K562 (cell line): ENCODE results near the gene TRIM45.

Experiments used
- MYNN ChIP-seq, 2 experiments: sonication (generic); formaldehyde crosslinking in 1 of 2; IDR thresholded peaks; 2 replicates each; pipeline versions ENCODE4 v1.5.0 to v1.6.1; 2016 to 2020; ENCODE audit warnings: antibody characterized with exemption in 1 of 2, missing genetic modification reagents in 1 of 2
- POLR2A ChIP-seq: fragments of 450-650 bp; conservative IDR thresholded peaks from 2 replicates; pipeline ENCODE4 v1.6.1; 2016
- SIRT6 ChIP-seq: IDR thresholded peaks from one replicate; pipeline ENCODE4 v1.6.1; 2012; ENCODE audit warnings: low read depth, mild to moderate bottlenecking, control low read depth, inconsistent platforms, low read length, moderate library complexity
- SP2 ChIP-seq: IDR thresholded peaks from 2 replicates; pipeline ENCODE4 v1.6.1; 2011; ENCODE audit warnings: mild to moderate bottlenecking, low read depth, low read length, moderate library complexity; ENCODE audit not compliant: poor library complexity, severe bottlenecking; ENCODE audit errors: extremely low read depth
- TGIF2 ChIP-seq: sonication (generic); formaldehyde crosslinking; IDR thresholded peaks from 2 replicates; pipeline ENCODE4 v1.8.1; 2022; ENCODE audit warnings: mild to moderate bottlenecking, missing genetic modification reagents, moderate library complexity
- XRCC4 ChIP-seq: IDR thresholded peaks from one replicate; pipeline ENCODE4 v1.6.1; 2011; ENCODE audit not compliant: insufficient read depth, insufficient read length; ENCODE audit errors: extremely low read depth
- TF ChIP-seq, protein P1 (sequence below): fragments of 450-650 bp; formaldehyde crosslinking; IDR thresholded peaks from 2 replicates; pipeline ENCODE4 v1.4.0; 2022; ENCODE audit warnings: mild to moderate bottlenecking, moderate library complexity
- TF ChIP-seq, protein P2 (sequence below), 2 experiments: fragments of 450-650 bp; formaldehyde crosslinking in 1 of 2; IDR thresholded peaks; 2 replicates each; pipeline versions ENCODE4 v1.4.0 to v1.6.1; 2014 to 2020; ENCODE audit warnings: mild to moderate bottlenecking in 2 of 2, borderline replicate concordance in 1 of 2, low read depth in 1 of 2
- TF ChIP-seq, protein P3 (sequence below), 3 experiments: IDR thresholded peaks in 2 of 3; conservative IDR thresholded peaks in 1 of 3; 2 replicates each; pipeline ENCODE4 v1.5.1; 2011 to 2012; ENCODE audit warnings: low read length in 3 of 3, mild to moderate bottlenecking in 3 of 3, control low read depth in 2 of 3, improper control_type of control experiment in 1 of 3, inconsistent platforms in 1 of 3, low read depth in 1 of 3, mixed read lengths in 1 of 3, moderate library complexity in 1 of 3; ENCODE audit not compliant: insufficient read depth in 2 of 3
- TF ChIP-seq, protein P4 (sequence below): fragments of 450-650 bp; IDR thresholded peaks from 2 replicates; pipeline ENCODE4 v1.6.1; 2016; ENCODE audit warnings: low read depth, mild to moderate bottlenecking, moderate library complexity
- TF ChIP-seq, protein P5 (sequence below): fragments of 250-450 bp; sonication (Bioruptor Pico); IDR thresholded peaks from 2 replicates; pipeline ENCODE4 v1.5.0; 2021

DNA sequence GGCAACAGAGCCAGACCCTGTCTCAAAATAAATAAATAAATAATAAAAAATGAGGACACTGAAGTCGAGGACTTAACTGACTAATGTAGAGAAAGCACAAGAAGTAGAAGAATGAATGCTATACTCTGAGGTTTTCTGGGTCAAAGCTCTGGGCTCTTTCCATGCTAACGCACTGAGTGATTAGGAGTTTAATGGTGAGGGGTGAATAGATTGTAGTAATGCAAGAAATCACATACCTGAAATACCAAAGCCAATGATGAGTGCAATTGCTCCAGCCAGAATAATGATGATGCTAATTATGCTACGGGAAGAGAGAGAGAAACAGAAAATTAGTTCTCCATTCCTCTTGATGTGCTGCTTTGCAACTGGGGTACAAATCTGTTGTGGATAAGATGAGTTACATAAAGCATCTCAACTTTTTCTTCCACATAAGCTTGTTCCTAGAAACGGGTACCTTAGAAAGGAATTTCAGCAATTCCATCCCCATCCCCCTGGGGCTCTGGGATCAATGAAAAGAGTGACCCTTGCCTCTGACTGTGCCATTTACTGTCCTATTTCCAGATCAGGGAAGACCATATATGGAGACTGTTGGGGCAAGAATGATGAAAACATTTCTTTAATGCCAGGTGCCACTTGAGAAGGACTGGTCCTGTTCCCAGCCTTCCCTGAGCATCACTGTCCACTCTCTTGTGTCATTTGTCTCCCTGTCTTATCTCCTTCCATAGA lies 48.5 kb upstream of the TRIM45 start:
- TF ChIP-seq, protein P1, sequence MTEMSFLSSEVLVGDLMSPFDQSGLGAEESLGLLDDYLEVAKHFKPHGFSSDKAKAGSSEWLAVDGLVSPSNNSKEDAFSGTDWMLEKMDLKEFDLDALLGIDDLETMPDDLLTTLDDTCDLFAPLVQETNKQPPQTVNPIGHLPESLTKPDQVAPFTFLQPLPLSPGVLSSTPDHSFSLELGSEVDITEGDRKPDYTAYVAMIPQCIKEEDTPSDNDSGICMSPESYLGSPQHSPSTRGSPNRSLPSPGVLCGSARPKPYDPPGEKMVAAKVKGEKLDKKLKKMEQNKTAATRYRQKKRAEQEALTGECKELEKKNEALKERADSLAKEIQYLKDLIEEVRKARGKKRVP (CRISPR knock-in tag) = no peak
- TF ChIP-seq, protein P2, sequence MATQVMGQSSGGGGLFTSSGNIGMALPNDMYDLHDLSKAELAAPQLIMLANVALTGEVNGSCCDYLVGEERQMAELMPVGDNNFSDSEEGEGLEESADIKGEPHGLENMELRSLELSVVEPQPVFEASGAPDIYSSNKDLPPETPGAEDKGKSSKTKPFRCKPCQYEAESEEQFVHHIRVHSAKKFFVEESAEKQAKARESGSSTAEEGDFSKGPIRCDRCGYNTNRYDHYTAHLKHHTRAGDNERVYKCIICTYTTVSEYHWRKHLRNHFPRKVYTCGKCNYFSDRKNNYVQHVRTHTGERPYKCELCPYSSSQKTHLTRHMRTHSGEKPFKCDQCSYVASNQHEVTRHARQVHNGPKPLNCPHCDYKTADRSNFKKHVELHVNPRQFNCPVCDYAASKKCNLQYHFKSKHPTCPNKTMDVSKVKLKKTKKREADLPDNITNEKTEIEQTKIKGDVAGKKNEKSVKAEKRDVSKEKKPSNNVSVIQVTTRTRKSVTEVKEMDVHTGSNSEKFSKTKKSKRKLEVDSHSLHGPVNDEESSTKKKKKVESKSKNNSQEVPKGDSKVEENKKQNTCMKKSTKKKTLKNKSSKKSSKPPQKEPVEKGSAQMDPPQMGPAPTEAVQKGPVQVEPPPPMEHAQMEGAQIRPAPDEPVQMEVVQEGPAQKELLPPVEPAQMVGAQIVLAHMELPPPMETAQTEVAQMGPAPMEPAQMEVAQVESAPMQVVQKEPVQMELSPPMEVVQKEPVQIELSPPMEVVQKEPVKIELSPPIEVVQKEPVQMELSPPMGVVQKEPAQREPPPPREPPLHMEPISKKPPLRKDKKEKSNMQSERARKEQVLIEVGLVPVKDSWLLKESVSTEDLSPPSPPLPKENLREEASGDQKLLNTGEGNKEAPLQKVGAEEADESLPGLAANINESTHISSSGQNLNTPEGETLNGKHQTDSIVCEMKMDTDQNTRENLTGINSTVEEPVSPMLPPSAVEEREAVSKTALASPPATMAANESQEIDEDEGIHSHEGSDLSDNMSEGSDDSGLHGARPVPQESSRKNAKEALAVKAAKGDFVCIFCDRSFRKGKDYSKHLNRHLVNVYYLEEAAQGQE (IDR thresholded peaks at IDR 0.05; ENCODE audit: borderline replicate concordance) = no peak
- TF ChIP-seq, protein P2 (CRISPR knock-in tag; IDR thresholded peaks at IDR 0.05; ENCODE audit: low read depth) = no peak
- TF ChIP-seq, protein P3, sequence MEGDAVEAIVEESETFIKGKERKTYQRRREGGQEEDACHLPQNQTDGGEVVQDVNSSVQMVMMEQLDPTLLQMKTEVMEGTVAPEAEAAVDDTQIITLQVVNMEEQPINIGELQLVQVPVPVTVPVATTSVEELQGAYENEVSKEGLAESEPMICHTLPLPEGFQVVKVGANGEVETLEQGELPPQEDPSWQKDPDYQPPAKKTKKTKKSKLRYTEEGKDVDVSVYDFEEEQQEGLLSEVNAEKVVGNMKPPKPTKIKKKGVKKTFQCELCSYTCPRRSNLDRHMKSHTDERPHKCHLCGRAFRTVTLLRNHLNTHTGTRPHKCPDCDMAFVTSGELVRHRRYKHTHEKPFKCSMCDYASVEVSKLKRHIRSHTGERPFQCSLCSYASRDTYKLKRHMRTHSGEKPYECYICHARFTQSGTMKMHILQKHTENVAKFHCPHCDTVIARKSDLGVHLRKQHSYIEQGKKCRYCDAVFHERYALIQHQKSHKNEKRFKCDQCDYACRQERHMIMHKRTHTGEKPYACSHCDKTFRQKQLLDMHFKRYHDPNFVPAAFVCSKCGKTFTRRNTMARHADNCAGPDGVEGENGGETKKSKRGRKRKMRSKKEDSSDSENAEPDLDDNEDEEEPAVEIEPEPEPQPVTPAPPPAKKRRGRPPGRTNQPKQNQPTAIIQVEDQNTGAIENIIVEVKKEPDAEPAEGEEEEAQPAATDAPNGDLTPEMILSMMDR (IDR thresholded peaks at IDR 0.05 in 2 of 3, conservative IDR thresholded peaks at IDR 0.05 in 1 of 3; ENCODE audit: insufficient read depth in 2 of 3, low read depth in 1 of 3, low read length in 3 of 3) = no peak
- TF ChIP-seq POLR2A (no peak), TGIF2 (CRISPR knock-in tag) (no peak), MYNN (IDR thresholded peaks at IDR 0.05) (no peak), MYNN (CRISPR knock-in tag; IDR thresholded peaks at IDR 0.05) (no peak), SIRT6 (no peak), SP2 (no peak), XRCC4 (no peak)
- TF ChIP-seq, protein P4, sequence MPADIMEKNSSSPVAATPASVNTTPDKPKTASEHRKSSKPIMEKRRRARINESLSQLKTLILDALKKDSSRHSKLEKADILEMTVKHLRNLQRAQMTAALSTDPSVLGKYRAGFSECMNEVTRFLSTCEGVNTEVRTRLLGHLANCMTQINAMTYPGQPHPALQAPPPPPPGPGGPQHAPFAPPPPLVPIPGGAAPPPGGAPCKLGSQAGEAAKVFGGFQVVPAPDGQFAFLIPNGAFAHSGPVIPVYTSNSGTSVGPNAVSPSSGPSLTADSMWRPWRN = no peak
- TF ChIP-seq, protein P5, sequence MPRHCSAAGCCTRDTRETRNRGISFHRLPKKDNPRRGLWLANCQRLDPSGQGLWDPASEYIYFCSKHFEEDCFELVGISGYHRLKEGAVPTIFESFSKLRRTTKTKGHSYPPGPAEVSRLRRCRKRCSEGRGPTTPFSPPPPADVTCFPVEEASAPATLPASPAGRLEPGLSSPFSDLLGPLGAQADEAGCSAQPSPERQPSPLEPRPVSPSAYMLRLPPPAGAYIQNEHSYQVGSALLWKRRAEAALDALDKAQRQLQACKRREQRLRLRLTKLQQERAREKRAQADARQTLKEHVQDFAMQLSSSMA = no peak
